ENCODE results near the gene DLX3. TPM values are rescaled to one million over a fixed set of nuclear protein-coding genes. Genes with fewer than 3 reads are reported as not detected.

DLX3 gene
- total and polyA plus RNA-seq, 2 of the 8 experiments (the other 6 are each of a cell fraction or from before 2014, with no cell fraction given), result 0.15 to 0.20 TPM

DNA sequence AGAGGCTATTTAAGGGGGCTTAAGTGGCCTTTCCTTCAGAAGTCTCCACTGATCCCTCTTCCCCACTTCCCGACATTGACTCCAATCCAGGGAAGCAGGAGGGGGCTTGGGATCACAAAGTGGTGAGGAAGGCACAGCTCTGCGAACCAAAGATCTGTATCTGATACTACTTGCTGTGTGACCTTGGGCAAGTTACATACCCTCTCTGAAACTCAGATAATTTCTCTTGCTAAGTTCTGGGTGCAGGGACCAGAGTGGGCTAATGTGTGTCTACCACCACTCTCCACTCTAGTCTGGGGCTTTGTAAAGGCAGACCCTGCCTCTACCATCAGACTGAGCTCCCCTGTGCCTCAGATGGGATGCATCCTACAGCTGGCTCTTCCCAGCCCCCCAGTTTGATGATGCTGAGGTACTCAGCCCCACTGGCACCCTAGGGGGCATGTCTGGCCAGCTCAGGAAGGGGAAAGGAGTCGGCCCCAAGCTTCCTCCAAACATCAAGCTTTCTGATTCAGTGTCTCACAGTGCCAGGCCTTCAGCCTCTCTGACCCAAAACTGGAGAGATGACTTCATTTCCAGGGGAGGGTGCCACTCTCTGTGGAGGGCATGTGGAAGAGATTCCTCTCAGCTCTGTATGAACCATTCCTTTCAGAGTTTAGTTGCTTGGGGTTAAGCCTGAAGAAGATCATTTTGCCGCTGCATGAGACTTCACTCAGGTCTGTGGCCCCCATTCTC lies 15.1 kb downstream of the DLX3 start:
- no peak for FAIRE-seq
- Histone ChIP-seq H3K4me2 (ENCODE audit: insufficient read depth in 1 of 2, low read depth in 2 of 2, low read length in 2 of 2) (0 out of 4 replicates have a peak overlapping the region, but pooled peaks of 1 of the 2 experiments have one; percentile 18), H4K20me1 (replicated peaks in 1 of 2; ENCODE audit: control insufficient read depth in 1 of 2, insufficient read depth in 2 of 2, low read length in 2 of 2) (no peaks in the 10 kb centered on the region), H2BK5ac (ENCODE audit: low read depth, low read length) (no peak overlapping the region), H3K56ac (replicated peaks; ENCODE audit: insufficient read length, low read depth, low read length) (no peak overlapping the region), H3K14ac (ENCODE audit: insufficient read length) (no peak overlapping the region), H3K9me3 (ENCODE audit: insufficient read depth in 2 of 2, low read depth in 1 of 2, low read length in 1 of 2) (no peaks in the 10 kb centered on the region), H2BK15ac (ENCODE audit: low read length) (peak overlapping the region; percentile 90; the same call in 1 of the 2 replicates), H2AK5ac (ENCODE audit: low read depth, low read length) (peak overlapping the region; percentile 46), H3K4ac (replicated peaks; ENCODE audit: insufficient read length, low read depth, low read length) (no peak overlapping the region), H3K23ac (ENCODE audit: insufficient read length) (no peak overlapping the region), H3K18ac (ENCODE audit: extremely low read depth, low read length) (0 out of 2 replicates have a peak overlapping the region, but pooled peaks have one; percentile 48), H3K9ac (replicated peaks in 1 of 4; ENCODE audit: extremely low read depth in 1 of 4, low read depth in 3 of 4, low read length in 3 of 4) (no peak overlapping the region), H3K4me3 (ENCODE audit: extremely low read depth in 1 of 4, insufficient read depth in 2 of 4, low read depth in 3 of 4, low read length in 4 of 4) (no peak overlapping the region), H2BK12ac (ENCODE audit: low read depth, low read length) (peak overlapping the region; percentile 40; the same call in 1 of the 2 replicates), H2BK20ac (ENCODE audit: low read length) (no peak overlapping the region), H3K27ac (ENCODE audit: low read depth, low read length) (no peak overlapping the region), H4K91ac (replicated peaks; ENCODE audit: insufficient read length, low read length) (peak overlapping the region; percentile 42), H2AFZ (ENCODE audit: low read length) (no peak overlapping the region), H4K5ac (ENCODE audit: insufficient read length, low read depth, low read length) (no peak overlapping the region), H3K27me3 (replicated peaks in 1 of 4; ENCODE audit: control insufficient read depth in 3 of 4, extremely low read depth in 1 of 4, insufficient read depth in 3 of 4, low read length in 3 of 4) (peaks cover 8 to 39% (median 26%) of the 10 kb centered on the region in 4 experiments), H3K4me1 (replicated peaks in 1 of 4; ENCODE audit: control insufficient read depth in 3 of 4, insufficient read depth in 4 of 4, low read length in 3 of 4) (peaks cover 3 to 29% (median 18%) of the 10 kb centered on the region in 4 experiments), H3K23me2 (ENCODE audit: low read depth, low read length) (no peaks in the 10 kb centered on the region), H3K79me1 (ENCODE audit: low read depth, low read length) (no peaks in the 10 kb centered on the region), H3K36me3 (ENCODE audit: control insufficient read depth in 2 of 4, insufficient read depth in 4 of 4, low read length in 3 of 4) (no peaks in the 10 kb centered on the region), H3K79me2 (ENCODE audit: control insufficient read depth in 1 of 2, insufficient read depth in 2 of 2, low read length in 2 of 2) (no peaks in the 10 kb centered on the region), H2BK120ac (replicated peaks; ENCODE audit: low read depth, low read length) (no peak overlapping the region), H4K8ac (ENCODE audit: extremely low read depth, insufficient read depth, low read length) (no peak overlapping the region)
- no peak for DNase-seq (ENCODE audit: low read depth in 1 of 2, low spot score in 2 of 2)
- ChIA-PET CTCF (ENCODE audit: partially characterized antibody) (interaction anchor here (0.6 to 15.2 kb wide), 17 partner anchors 11 to 128 kb away, joined by 3 to 398 read pairs (median 4); partner anchors contain the start of gene DLX3), POLR2A (ENCODE audit: partially characterized antibody) (interaction anchor here (0.8 to 1.4 kb wide), 3 partner anchors 14 to 54 kb away, joined by 4 read pairs; partner anchors contain the start of gene DLX3)
- TF ChIP-seq KDM1A (IDR thresholded peaks at IDR 0.05; ENCODE audit: borderline replicate concordance, low read length) (peak; percentile 77; the same call in 1 of the 2 replicates), PHF8 (conservative IDR thresholded peaks at IDR 0.05; ENCODE audit: low read depth, low read length) (no peak)
- WGBS, 2 experiments (ENCODE audit: extremely low coverage in 1 of 2, insufficient coverage in 1 of 2, insufficient read length in 1 of 2, insufficient replicate concordance in 2 of 2, low coverage in 1 of 2, low lambda C conversion rate in 2 of 2, missing lambda C conversion rate in 1 of 2), result 84% methylated on average over 4 of the region's 4 CpGs; no CpG with 5 or more reads in 1 of the 2 experiments
